ENCODE data around the gene ARPC5L. TPM values are rescaled to one million over a fixed set of nuclear protein-coding genes. Genes with fewer than 3 reads are reported as not detected.

The ARPC5L gene
- total and polyA plus RNA-seq, 2 of the 13 experiments (the other 11 are each of a cell fraction or from before 2014, with no cell fraction given): 29.9 to 33.8 TPM

- H4K20me1 ChIP-seq (ENCODE audit: insufficient read depth, low read length): no peaks in the 10 kb centered on the region; the same call in 1 of the 2 replicates
- H3K4me3 ChIP-seq (replicated peaks in 1 of 3; ENCODE audit: insufficient read depth in 1 of 3, low read depth in 2 of 3, low read length in 3 of 3): peak overlapping the region; percentile 81 to 98 (median 94)
- H2AFZ ChIP-seq (ENCODE audit: low read length): no peak overlapping the region
- peak overlapping the region; percentile 98 for H3K9ac ChIP-seq (ENCODE audit: insufficient read depth, low read depth, low read length)
- BruUV-seq (replicated peaks): TSS peak; percentile 93
- DNase-seq (ENCODE audit: low spot score) (peak; percentile 71), FAIRE-seq (peak; percentile 46), ATAC-seq (peak; percentile 91)
- peaks cover 58% of the 10 kb centered on the region for H3K79me2 ChIP-seq (ENCODE audit: insufficient read depth, low read length)
- H3K9me3 ChIP-seq (ENCODE audit: low read length): no peaks in the 10 kb centered on the region
- peaks cover 6 to 21% of the 10 kb centered on the region in 2 experiments for H3K36me3 ChIP-seq (replicated peaks in 1 of 2; ENCODE audit: control insufficient read depth in 1 of 2, insufficient read depth in 2 of 2, low read length in 2 of 2)
- H3K4me2 ChIP-seq (ENCODE audit: low read depth, low read length): peak overlapping the region; percentile 94
- WGBS (ENCODE audit: low lambda C conversion rate): 0% methylated on average over 9 of the region's 101 CpGs
- in situ Hi-C loops (cut with HindIII; ENCODE audit: extremely low pct_ligation_motif_present, low pct_unique_long_range_greater_than_20kb) (no loop called here), intact Hi-C loops (cut with micrococcal nuclease; ENCODE audit: unreplicated experiment) (loop anchor here (2.0 to 10.0 kb wide), 2 partner anchors 72 to 276 kb away; partner anchors contain the start of genes GOLGA1 and SCAI)
- no peaks in the 10 kb centered on the region; a peak in 1 of 5 replicates for H3K27me3 ChIP-seq (ENCODE audit: control insufficient read depth in 1 of 2, insufficient read depth in 2 of 2, low read length in 2 of 2)
- H3K27ac ChIP-seq (ENCODE audit: extremely low read length, insufficient read depth, low read length): peak overlapping the region; percentile 90
- POLR2A ChIA-PET: no interaction called here
- peaks cover 44% of the 10 kb centered on the region for H3K4me1 ChIP-seq (ENCODE audit: insufficient read depth, low read length)
- CTCF ChIA-PET (ENCODE audit: low intra/inter-chr PET ratio, low total read pairs): no interaction called here
- TF ChIP-seq HNRNPLL (IDR thresholded peaks at IDR 0.05; ENCODE audit: low read depth, low read length, poor library complexity, severe bottlenecking) (peak; percentile 52), ZBTB38 (CRISPR knock-in tag; IDR thresholded peaks at IDR 0.05) (no peak; the same call in 1 of the 2 replicates), FUBP1 (CRISPR knock-in tag; IDR thresholded peaks at IDR 0.05; ENCODE audit: borderline replicate concordance) (no peak), AKAP8 (CRISPR knock-in tag; IDR thresholded peaks at IDR 0.05) (no peak), TFE3 (CRISPR knock-in tag; IDR thresholded peaks at IDR 0.05) (peak; percentile 27; the same call in 1 of the 2 replicates), ZNF788 (CRISPR knock-in tag; IDR thresholded peaks at IDR 0.05; ENCODE audit: borderline replicate concordance) (no peak), DPF2 (CRISPR knock-in tag; IDR thresholded peaks at IDR 0.05; ENCODE audit: borderline replicate concordance, low read depth) (no peak), YEATS2 (CRISPR knock-in tag; IDR thresholded peaks at IDR 0.05; ENCODE audit: borderline replicate concordance) (0 out of 2 replicates have a peak, but pooled peaks have one; percentile 59), ETS1 (CRISPR knock-in tag; IDR thresholded peaks at IDR 0.05) (no peak), CSRNP1 (CRISPR knock-in tag; IDR thresholded peaks at IDR 0.05) (no peak; the same call in 1 of the 2 replicates), ZFP91 (CRISPR knock-in tag; IDR thresholded peaks at IDR 0.05; ENCODE audit: borderline replicate concordance) (peak; percentile 80), ZNF703 (CRISPR knock-in tag; IDR thresholded peaks at IDR 0.05; ENCODE audit: borderline replicate concordance) (no peak; the same call in 1 of the 2 replicates), ETV5 (CRISPR knock-in tag; IDR thresholded peaks at IDR 0.05; ENCODE audit: borderline replicate concordance) (peak; percentile 81)
These were observed 6.9 kb downstream of the ARPC5L start for GRCh38 chr9:124868511-124869465.
